GM18951 (cell line): ENCODE data around the gene KLK6.

ENCODE experiments used
- POLR2A ChIP-seq: IDR thresholded peaks from 4 replicates; pipeline ENCODE4 v1.6.1; 2011; ENCODE audit warnings: mild to moderate bottlenecking; ENCODE audit not compliant: insufficient read length, insufficient read depth; ENCODE audit errors: extremely low read depth
- in situ Hi-C: fragments of 300-500 bp; cut with MboI; formaldehyde crosslinking; loops from one replicate; pipeline ENCODE4 v1.12.0; 2022; ENCODE audit warnings: low sequenced_read_pairs, mixed read lengths, inconsistent platforms; ENCODE audit not compliant: unreplicated experiment

The KLK6 gene

GRCh38 chr19:50957587-50957986, 11.8 kb downstream of the KLK6 start:
- in situ Hi-C loops = no loop called here
- no peak for TF ChIP-seq POLR2A

GRCh38 chr19:50952910-50953309, 16.5 kb downstream of the KLK6 start, which contains the start of gene KLK5:
KLK5 (minus strand) TSS chr19:50953038; CDS start chr19:50952657, 381 bp downstream.
- no peak for TF ChIP-seq POLR2A
- in situ Hi-C loops = no loop called here

- in situ Hi-C loops = no loop called here
- no peak for TF ChIP-seq POLR2A
Observed at GRCh38 chr19:50949861-50950260, 19.5 kb downstream of the KLK6 start.

GRCh38 chr19:50947123-50947522, 22.3 kb downstream of the KLK6 start:
- TF ChIP-seq POLR2A = no peak
- in situ Hi-C loops = no loop called here

- no peak for TF ChIP-seq POLR2A
- in situ Hi-C loops = no loop called here
Observed at GRCh38 chr19:50944795-50945194, 24.6 kb downstream of the KLK6 start.

- in situ Hi-C loops = no loop called here
- TF ChIP-seq POLR2A = no peak
Observed at GRCh38 chr19:50943074-50943828, 26.1 kb downstream of the KLK6 start.

- no peak for TF ChIP-seq POLR2A
- in situ Hi-C loops = no loop called here
Observed at GRCh38 chr19:50939596-50939995, 29.8 kb downstream of the KLK6 start.

- in situ Hi-C loops = no loop called here
- no peak for TF ChIP-seq POLR2A
Observed at GRCh38 chr19:50933640-50934039, 35.8 kb downstream of the KLK6 start.

GRCh38 chr19:50932690-50933083, 36.7 kb downstream of the KLK6 start:
- in situ Hi-C loops = no loop called here
- TF ChIP-seq POLR2A = no peak

- no peak for TF ChIP-seq POLR2A
- in situ Hi-C loops = no loop called here
Observed at GRCh38 chr19:50932018-50932689, 37.2 kb downstream of the KLK6 start.

- TF ChIP-seq POLR2A = no peak
- in situ Hi-C loops = no loop called here
Observed at GRCh38 chr19:50931023-50931422, 38.4 kb downstream of the KLK6 start.

- in situ Hi-C loops = loop anchor here (10.0 kb wide), 1 partner anchor 134 kb away; the partner anchor contains the start of gene ACP4
- no peak for TF ChIP-seq POLR2A
Observed at GRCh38 chr19:50928831-50929230, 40.6 kb downstream of the KLK6 start.

- in situ Hi-C loops = loop anchor here (10.0 kb wide), 1 partner anchor 131 kb away; the partner anchor contains the start of gene ACP4
- no peak for TF ChIP-seq POLR2A
Observed at GRCh38 chr19:50926144-50926543, 43.2 kb downstream of the KLK6 start.

GRCh38 chr19:50925734-50926133, 43.7 kb downstream of the KLK6 start:
- TF ChIP-seq POLR2A = no peak
- in situ Hi-C loops = loop anchor here (10.0 kb wide), 1 partner anchor 131 kb away; the partner anchor contains the start of gene ACP4

GRCh38 chr19:50924586-50924985, 44.8 kb downstream of the KLK6 start:
- TF ChIP-seq POLR2A = no peak
- in situ Hi-C loops = loop anchor here (10.0 kb wide), 1 partner anchor 130 kb away; the partner anchor contains the start of gene ACP4
